Neural cell (in vitro differentiated cells): ENCODE data around the gene DOCK7. TPM values are rescaled to one million over a fixed set of nuclear protein-coding genes. Genes with fewer than 3 reads are reported as not detected.

ENCODE experiments used
- H2AFZ ChIP-seq: fragments of 200-600, 300-800 bp; sonication (generic), shearing (Covaris generic); 2 replicates; pipeline ENCODE4 v1.6.0; 2014; ENCODE audit warnings: low read depth, mild to moderate bottlenecking, antibody characterized with exemption, low read length, moderate library complexity
- H3F3A ChIP-seq: fragments of 200-600 bp; shearing (Covaris generic); 2 replicates; pipeline ENCODE4 v1.6.1; 2016; ENCODE audit warnings: mild to moderate bottlenecking, moderate library complexity, mixed read lengths, antibody characterized with exemption, low read length; ENCODE audit not compliant: insufficient read depth, poor library complexity, severe bottlenecking
- H3K27ac ChIP-seq: fragments of 200-600, 300-800 bp; sonication (generic), shearing (Covaris generic); 2 replicates; pipeline ENCODE4 v1.5.1; 2014; ENCODE audit warnings: mild to moderate bottlenecking, low read length, moderate library complexity
- H3K27me3 ChIP-seq: fragments of 300-800, 200-600 bp; sonication (generic), shearing (Covaris generic); 2 replicates; pipeline ENCODE4 v1.6.0; 2014; ENCODE audit warnings: mild to moderate bottlenecking, low read depth, low read length, moderate library complexity; ENCODE audit not compliant: insufficient read depth
- H3K36me3 ChIP-seq: fragments of 300-800, 200-600 bp; sonication (generic), shearing (Covaris generic); 2 replicates; pipeline ENCODE4 v1.5.1; 2014; ENCODE audit warnings: mild to moderate bottlenecking, antibody characterized with exemption, low read length, moderate library complexity; ENCODE audit not compliant: insufficient read depth
- H3K4me2 ChIP-seq: fragments of 300-800, 200-600 bp; sonication (generic), shearing (Covaris generic); 2 replicates; pipeline ENCODE4 v1.6.0; 2014; ENCODE audit warnings: mild to moderate bottlenecking, low read length
- H3K4me3 ChIP-seq: fragments of 300-800, 200-600 bp; sonication (generic), shearing (Covaris generic); 2 replicates; pipeline ENCODE4 v1.5.1; 2014; ENCODE audit warnings: mild to moderate bottlenecking, low read length, moderate library complexity
- H3K79me2 ChIP-seq: fragments of 200-600 bp; shearing (Covaris generic); replicated peaks from 2 replicates; pipeline ENCODE4 v1.6.0; 2014; ENCODE audit warnings: mild to moderate bottlenecking, low read length, moderate library complexity; ENCODE audit not compliant: insufficient read depth
- H3K9ac ChIP-seq: fragments of 300-800, 200-600 bp; sonication (generic), shearing (Covaris generic); 2 replicates; pipeline ENCODE4 v1.6.1; 2016; ENCODE audit warnings: mild to moderate bottlenecking, low read length, mixed read lengths
- H3K9me2 ChIP-seq: fragments of 200-600 bp; shearing (Covaris generic); 2 replicates; pipeline ENCODE4 v1.6.1; 2016; ENCODE audit warnings: mild to moderate bottlenecking, low read length, mixed read lengths; ENCODE audit not compliant: insufficient read depth
- H3K9me3 ChIP-seq: fragments of 200-600, 300-800 bp; sonication (generic), shearing (Covaris generic); 2 replicates; pipeline ENCODE4 v1.6.1; 2016; ENCODE audit warnings: mild to moderate bottlenecking, mixed run types, low read length, moderate library complexity, mixed read lengths
- H4K20me1 ChIP-seq: fragments of 200-600 bp; shearing (Covaris generic); 2 replicates; pipeline ENCODE4 v1.6.1; 2016; ENCODE audit warnings: mild to moderate bottlenecking, mixed run types; ENCODE audit not compliant: insufficient read depth
- EP300 ChIP-seq: fragments of 450-650 bp; conservative IDR thresholded peaks from 2 replicates; pipeline ENCODE4 v1.6.1; 2014; ENCODE audit warnings: antibody characterized with exemption, mild to moderate bottlenecking, moderate library complexity; ENCODE audit not compliant: poor library complexity, severe bottlenecking
- EZH2 ChIP-seq: fragments of 200-600, 300-800 bp; shearing (Covaris generic), sonication (generic); IDR thresholded peaks from 2 replicates; pipeline ENCODE4 v1.6.1; 2014; ENCODE audit warnings: antibody characterized with exemption, low read length, borderline replicate concordance, mild to moderate bottlenecking; ENCODE audit not compliant: insufficient read depth, poor library complexity, severe bottlenecking
- MXI1 ChIP-seq: fragments of 450-650 bp; conservative IDR thresholded peaks from 2 replicates; pipeline ENCODE4 v1.6.1; 2014; ENCODE audit warnings: antibody characterized with exemption, mild to moderate bottlenecking; ENCODE audit not compliant: poor library complexity, severe bottlenecking
- POLR2AphosphoS5 ChIP-seq: IDR thresholded peaks from 2 replicates; pipeline ENCODE4 v1.6.1; 2012
- RAD21 ChIP-seq: fragments of 450-650 bp; conservative IDR thresholded peaks from 2 replicates; pipeline ENCODE4 v1.6.1; 2014; ENCODE audit warnings: antibody characterized with exemption, mild to moderate bottlenecking, moderate library complexity
- SMC3 ChIP-seq: fragments of 450-650 bp; conservative IDR thresholded peaks from 2 replicates; pipeline ENCODE4 v1.6.1; 2014; ENCODE audit warnings: antibody characterized with exemption, mild to moderate bottlenecking, moderate library complexity; ENCODE audit not compliant: poor library complexity
- TAF1 ChIP-seq: IDR thresholded peaks from 2 replicates; pipeline ENCODE4 v1.6.1; 2012; ENCODE audit warnings: low read depth
- polyA plus RNA-seq: library from polyadenylated mRNA; depleted of rRNA; stranded (reverse); fragments of >200 nt; gene quantifications from 2 replicates; pipeline ENCODE4 v1.2.3, GENCODE V29; 2014
- TF ChIP-seq, protein P1 (sequence below): fragments of 450-650 bp; IDR thresholded peaks from 2 replicates; pipeline ENCODE4 v1.5.1; 2014; ENCODE audit warnings: antibody characterized with exemption, mild to moderate bottlenecking, moderate library complexity; ENCODE audit not compliant: poor library complexity, severe bottlenecking
- TF ChIP-seq, protein P2 (sequence below): IDR thresholded peaks from 2 replicates; pipeline ENCODE4 v1.6.1; 2012; ENCODE audit warnings: borderline replicate concordance

Gene DOCK7
- polyA plus RNA-seq, 1 donor from 2014 or later, result 129 TPM

DNA sequence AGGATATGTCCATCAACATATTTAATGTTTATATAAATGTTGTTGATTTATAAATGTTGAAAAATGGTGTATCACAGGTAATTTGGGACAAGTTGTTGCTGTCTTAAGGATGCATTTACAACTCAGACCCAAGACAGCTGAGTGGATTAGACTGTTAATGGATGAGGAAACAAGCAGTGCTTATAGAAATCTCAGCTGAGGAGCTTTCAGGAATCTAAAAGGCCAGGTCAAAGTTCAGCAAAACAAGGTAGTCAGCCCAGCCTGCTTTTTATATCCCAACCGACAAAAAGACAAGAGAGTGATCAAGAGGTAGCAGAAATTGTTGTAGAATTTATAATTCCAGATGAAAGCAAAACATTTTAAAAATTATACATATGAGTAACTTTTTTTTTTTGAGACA, 268.0 kb downstream of the DOCK7 start:
- no peaks in the 10 kb centered on the region for H3K9me3 ChIP-seq
- H3K27ac ChIP-seq, result no peak overlapping the region
- H3K4me3 ChIP-seq, result no peak overlapping the region
- H3K79me2 ChIP-seq, result no peaks in the 10 kb centered on the region
- no peaks in the 10 kb centered on the region for H3K36me3 ChIP-seq
- H3K4me2 ChIP-seq, result no peak overlapping the region
- no peak overlapping the region for H2AFZ ChIP-seq
- H3K9me2 ChIP-seq, result no peaks in the 10 kb centered on the region
- no peaks in the 10 kb centered on the region for H3K27me3 ChIP-seq
- TF ChIP-seq, protein P1, sequence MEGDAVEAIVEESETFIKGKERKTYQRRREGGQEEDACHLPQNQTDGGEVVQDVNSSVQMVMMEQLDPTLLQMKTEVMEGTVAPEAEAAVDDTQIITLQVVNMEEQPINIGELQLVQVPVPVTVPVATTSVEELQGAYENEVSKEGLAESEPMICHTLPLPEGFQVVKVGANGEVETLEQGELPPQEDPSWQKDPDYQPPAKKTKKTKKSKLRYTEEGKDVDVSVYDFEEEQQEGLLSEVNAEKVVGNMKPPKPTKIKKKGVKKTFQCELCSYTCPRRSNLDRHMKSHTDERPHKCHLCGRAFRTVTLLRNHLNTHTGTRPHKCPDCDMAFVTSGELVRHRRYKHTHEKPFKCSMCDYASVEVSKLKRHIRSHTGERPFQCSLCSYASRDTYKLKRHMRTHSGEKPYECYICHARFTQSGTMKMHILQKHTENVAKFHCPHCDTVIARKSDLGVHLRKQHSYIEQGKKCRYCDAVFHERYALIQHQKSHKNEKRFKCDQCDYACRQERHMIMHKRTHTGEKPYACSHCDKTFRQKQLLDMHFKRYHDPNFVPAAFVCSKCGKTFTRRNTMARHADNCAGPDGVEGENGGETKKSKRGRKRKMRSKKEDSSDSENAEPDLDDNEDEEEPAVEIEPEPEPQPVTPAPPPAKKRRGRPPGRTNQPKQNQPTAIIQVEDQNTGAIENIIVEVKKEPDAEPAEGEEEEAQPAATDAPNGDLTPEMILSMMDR, result no peak
- TF ChIP-seq EZH2, result no peak
- no peak for TF ChIP-seq TAF1
- H3K9ac ChIP-seq, result no peak overlapping the region
- no peaks in the 10 kb centered on the region for H4K20me1 ChIP-seq
- H3F3A ChIP-seq, result no peaks in the 10 kb centered on the region

DNA sequence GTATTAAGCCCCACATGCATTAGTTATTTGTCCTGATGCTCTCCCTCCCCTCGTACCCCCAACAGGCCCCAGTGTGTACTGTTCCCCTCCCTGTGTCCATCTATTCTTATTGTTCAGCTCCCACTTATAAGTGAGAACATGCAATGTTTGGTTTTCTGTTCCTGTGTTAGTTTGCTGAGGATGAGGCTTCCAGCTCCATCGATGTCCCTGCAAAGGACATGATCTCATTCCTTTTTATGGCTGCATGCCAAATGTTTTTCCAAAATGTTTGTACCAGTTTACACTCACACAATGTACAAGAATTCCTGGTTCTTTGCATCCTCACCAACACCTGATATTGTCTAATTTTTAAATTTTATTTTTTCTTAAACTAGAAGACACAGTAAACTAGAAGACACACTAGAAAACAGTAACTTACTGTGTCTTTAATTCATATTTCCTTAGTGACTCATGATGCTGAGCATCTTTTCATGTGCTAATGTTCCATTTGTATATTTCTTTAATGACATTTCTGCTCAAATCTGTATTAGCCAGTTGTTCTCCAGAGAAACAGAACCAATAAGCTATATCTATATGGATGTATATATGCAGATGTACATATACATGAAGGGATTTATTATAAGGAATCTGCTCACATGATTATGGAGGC, 270.7 kb downstream of the DOCK7 start:
- H3F3A ChIP-seq, result no peaks in the 10 kb centered on the region
- no peaks in the 10 kb centered on the region for H4K20me1 ChIP-seq
- no peak for TF ChIP-seq EZH2
- TF ChIP-seq POLR2AphosphoS5, result no peak
- no peak for TF ChIP-seq SMC3
- TF ChIP-seq EP300, result no peak
- TF ChIP-seq, protein P2, sequence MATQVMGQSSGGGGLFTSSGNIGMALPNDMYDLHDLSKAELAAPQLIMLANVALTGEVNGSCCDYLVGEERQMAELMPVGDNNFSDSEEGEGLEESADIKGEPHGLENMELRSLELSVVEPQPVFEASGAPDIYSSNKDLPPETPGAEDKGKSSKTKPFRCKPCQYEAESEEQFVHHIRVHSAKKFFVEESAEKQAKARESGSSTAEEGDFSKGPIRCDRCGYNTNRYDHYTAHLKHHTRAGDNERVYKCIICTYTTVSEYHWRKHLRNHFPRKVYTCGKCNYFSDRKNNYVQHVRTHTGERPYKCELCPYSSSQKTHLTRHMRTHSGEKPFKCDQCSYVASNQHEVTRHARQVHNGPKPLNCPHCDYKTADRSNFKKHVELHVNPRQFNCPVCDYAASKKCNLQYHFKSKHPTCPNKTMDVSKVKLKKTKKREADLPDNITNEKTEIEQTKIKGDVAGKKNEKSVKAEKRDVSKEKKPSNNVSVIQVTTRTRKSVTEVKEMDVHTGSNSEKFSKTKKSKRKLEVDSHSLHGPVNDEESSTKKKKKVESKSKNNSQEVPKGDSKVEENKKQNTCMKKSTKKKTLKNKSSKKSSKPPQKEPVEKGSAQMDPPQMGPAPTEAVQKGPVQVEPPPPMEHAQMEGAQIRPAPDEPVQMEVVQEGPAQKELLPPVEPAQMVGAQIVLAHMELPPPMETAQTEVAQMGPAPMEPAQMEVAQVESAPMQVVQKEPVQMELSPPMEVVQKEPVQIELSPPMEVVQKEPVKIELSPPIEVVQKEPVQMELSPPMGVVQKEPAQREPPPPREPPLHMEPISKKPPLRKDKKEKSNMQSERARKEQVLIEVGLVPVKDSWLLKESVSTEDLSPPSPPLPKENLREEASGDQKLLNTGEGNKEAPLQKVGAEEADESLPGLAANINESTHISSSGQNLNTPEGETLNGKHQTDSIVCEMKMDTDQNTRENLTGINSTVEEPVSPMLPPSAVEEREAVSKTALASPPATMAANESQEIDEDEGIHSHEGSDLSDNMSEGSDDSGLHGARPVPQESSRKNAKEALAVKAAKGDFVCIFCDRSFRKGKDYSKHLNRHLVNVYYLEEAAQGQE, result no peak
- no peak for TF ChIP-seq TAF1
- TF ChIP-seq MXI1, result no peak
- TF ChIP-seq, protein P1, result no peak
- no peak for TF ChIP-seq RAD21
- H3K9ac ChIP-seq, result no peak overlapping the region
- no peak overlapping the region for H3K4me3 ChIP-seq
- H3K9me2 ChIP-seq, result no peaks in the 10 kb centered on the region
- no peak overlapping the region for H2AFZ ChIP-seq
- no peaks in the 10 kb centered on the region for H3K27me3 ChIP-seq
- H3K79me2 ChIP-seq, result no peaks in the 10 kb centered on the region
- H3K4me2 ChIP-seq, result no peak overlapping the region
- no peaks in the 10 kb centered on the region for H3K36me3 ChIP-seq
- H3K27ac ChIP-seq, result no peak overlapping the region
- no peaks in the 10 kb centered on the region for H3K9me3 ChIP-seq
